Colon (tissue), 2 donors: ENCODE results near the gene DEGS2.
"Not testable (repeated sequence)": the region's sequence is repeated elsewhere in the genome, so short reads cannot be mapped to it uniquely, and the experiment has no call there.

Source experiments
- FAIRE-seq: peaks from 2 replicates; lab custom pipeline; 2012; peaks lifted over from hg19 to GRCh38; lab: Jason Lieb, UNC
- donor health status: control.
- donor health status: control.

Gene DEGS2

GRCh38 chr14:100178691-100179090, 19.2 kb upstream of the DEGS2 start:
- FAIRE-seq, result no peak

GRCh38 chr14:100176811-100177327, 17.4 kb upstream of the DEGS2 start:
- FAIRE-seq, result no peak

DNA sequence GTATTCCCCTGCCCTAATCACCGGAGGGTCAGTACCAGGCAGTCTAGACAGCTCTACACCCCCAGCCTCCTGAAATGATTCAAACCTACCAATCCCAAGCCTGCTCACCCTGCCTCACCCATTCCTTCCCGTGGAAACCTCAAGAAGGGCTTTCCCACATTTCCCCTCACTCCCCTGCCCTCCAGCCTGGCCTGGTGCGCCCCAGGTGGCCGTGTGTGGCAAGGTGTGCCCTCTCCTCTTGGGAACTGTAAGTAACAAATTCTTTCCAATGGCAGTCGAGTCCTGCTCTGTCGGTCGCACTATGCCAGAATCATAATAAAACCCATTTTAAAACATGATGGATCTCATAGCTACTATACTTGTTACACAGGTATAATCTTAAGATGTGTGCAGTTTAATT, 13.9 kb upstream of the DEGS2 start:
- FAIRE-seq, result no peak

- no peak for FAIRE-seq
These were observed 13.4 kb upstream of the DEGS2 start for GRCh38 chr14:100172811-100173210.

- no peak for FAIRE-seq
These were observed 11.4 kb upstream of the DEGS2 start for GRCh38 chr14:100170880-100171279.

DNA sequence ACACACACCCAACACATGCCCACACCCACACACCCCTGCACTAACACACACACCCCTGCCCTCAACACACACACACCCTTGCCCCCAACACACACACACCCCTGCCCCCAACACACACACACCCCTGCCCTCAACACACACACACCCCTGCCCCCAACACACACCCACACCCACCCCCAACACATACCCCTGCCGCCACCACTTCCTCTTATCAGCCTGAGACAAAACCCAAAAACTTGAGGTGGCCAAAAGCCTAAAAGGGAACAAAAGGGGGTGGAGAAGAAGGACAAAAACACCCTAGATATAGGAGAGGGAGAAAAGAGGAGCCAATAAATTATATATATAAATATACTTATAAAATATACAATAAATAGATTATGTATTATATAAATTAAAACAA, 9.1 kb upstream of the DEGS2 start:
- no peak for FAIRE-seq

DNA sequence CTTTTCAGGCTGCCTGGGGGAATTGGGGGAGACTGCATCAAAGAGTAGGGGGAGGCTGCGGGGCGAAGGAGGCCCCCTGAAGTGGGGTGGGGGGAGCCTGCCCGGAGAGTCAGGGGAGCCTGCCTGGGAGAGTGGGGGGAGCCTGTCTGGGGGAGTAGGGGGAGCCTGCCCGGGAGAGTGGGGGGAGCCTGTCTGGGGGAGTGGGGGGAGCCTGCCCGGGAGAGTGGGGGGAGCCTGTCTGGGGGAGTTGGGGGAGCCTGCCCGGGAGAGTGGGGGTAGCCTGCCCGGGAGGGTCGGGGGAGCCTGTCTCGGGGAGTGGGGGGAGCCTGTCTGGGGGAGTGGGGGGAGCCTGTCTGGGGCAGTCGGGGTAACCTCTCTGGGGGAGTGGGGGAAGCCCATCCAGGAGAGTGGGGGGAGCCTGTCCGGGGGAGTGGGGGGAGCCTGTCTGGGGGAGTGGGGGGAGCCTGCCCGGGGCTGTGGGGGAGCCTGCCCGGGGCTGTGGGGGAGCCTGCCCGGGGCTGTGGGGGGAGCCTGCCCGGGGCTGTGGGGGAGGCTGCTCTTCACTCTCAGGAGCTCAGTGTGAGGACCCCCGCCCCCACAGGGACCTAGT, 6.5 kb upstream of the DEGS2 start:
- FAIRE-seq, result no peak

GRCh38 chr14:100165376-100165775, 5.9 kb upstream of the DEGS2 start:
- no peak for FAIRE-seq

- no peak for FAIRE-seq
These were observed 1.1 kb upstream of the DEGS2 start for GRCh38 chr14:100160534-100160916.

DNA sequence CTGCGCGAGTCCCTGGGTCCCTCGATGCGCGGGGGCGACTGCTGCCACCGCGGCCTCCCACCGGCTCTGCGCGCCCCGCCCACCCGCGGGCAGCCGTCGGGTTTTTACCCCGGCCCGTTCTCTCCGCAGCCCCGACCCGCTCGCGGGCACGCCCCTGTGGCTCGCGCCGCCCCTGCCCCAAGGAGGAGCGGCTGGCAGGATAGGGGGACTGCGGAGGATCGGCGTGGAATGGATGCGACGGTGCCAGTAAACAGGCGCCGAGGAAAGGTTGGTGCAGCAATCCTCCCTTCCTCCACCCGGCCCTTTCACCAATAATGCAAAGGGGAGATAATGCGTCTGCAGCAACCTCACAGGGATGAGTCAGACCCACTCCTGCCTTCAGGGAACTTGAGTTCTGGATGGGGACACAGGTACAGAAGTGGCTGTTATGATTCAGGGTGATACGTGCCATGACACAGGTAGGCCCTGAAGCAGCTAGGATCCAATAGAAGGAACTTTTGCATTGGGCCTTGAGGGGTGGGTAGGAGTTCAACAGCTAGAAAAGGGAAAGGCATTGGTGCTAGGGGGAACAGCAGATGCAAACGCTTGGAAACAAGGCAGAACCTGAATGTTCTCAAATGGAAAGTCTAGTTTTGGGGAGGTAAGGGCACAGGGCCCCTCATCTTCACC, 554 bp upstream of the DEGS2 start:
- FAIRE-seq, result no peak

- FAIRE-seq, result no peak
These were observed 815 bp downstream of the DEGS2 start for GRCh38 chr14:100158566-100159093.

DNA sequence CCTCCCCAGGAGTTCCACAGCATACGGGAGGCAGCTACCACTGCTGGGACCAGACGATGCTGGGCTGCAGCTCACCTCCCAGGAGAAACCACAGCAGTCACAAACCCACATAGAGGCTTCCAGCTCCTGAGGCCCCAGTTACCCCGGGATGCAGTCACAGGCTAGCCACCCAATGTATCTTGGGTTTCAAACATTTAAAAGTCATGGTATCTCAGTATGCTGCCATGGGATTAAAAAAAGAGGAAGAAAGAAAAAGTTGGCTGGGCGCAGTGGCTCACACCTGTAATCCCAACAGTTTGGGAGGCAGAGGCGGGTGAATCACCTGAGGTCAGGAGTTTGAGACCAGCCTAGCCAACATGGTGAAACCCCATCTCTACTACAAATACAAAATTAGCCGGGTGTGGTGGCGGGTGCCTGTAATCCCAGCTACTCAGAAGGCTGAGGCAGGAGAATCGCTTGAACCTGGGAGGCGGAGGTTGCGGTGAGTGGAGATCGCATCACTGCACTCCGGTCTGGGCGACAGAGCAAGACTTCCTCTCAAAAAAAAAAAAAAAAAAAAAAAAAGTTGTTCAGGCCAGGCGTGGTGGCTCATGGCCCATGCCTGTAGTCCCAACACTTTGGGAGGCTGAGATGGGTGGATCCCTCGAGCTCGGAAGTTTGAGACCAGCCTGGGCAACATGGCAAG, 1.8 kb downstream of the DEGS2 start:
- not testable (repeated sequence) for FAIRE-seq

GRCh38 chr14:100156776-100157175, 2.7 kb downstream of the DEGS2 start:
- no peak for FAIRE-seq

DNA sequence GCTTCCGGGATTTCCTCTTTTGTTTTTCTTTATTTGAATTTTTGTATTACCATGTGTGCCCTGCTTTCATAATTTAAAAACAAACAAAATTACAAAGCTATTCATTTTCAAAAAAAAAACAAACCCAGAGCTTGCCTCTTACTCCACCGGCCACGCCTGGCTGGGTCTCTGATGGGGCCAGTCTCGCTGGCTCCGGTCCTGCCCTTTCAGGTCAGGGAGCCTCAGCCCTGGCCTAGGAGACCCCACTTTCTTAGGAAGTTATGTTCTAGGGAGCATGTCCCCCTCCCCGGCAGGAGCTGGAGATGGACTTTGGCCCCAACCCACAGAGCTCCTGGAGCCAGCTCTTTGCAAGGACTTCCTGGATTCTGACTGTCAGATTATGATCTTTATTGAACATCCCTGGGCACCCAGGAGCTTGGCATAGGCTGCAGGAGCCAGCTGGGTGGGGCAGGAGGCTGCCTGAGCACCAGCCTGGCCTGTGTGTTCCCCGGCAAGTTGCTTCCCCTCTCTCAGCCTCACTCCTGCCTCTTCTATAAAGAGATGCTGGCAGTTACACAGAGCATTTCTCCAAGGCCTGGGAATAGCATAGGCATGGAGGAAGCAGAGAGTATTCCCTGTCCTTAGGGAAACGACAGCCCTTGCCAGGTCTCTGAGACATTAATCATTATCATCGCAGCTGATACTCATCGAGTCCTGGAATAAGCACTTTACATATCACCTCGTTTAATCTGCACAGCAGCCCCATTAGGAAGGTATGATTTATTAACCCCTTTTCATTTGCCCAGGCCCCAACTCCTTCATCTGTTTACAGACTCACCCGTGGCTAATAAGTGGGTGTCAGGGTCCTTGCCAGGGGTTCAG, 3.5 kb downstream of the DEGS2 start:
- no peak for FAIRE-seq

DNA sequence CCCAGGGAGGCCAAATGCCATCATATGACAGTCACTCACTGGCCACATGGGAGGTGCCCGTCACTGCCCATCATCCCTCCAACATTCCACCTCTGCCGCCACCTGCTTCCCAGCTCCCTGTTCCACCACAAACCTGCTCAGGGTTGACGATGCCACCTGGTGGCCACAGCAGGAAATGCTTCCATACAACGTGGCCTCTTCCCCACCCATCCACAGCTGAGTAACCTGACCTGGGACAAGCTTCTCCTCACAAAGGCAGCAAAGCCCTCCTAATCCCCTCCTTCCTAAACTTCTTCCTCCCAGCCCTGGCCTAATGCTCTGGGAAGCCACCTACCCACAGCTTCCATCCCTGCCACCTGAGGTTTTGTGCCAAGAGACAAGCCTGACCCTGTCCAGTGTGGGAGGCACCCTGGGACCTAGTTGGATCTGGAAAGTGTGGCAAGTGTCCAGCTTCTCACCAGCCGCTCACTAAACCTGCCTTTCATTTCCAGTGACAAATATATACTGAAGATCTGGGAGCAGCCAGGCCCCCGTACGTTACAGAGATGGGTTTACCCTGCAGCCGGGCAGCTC, 4.3 kb downstream of the DEGS2 start:
- FAIRE-seq, result no peak

DNA sequence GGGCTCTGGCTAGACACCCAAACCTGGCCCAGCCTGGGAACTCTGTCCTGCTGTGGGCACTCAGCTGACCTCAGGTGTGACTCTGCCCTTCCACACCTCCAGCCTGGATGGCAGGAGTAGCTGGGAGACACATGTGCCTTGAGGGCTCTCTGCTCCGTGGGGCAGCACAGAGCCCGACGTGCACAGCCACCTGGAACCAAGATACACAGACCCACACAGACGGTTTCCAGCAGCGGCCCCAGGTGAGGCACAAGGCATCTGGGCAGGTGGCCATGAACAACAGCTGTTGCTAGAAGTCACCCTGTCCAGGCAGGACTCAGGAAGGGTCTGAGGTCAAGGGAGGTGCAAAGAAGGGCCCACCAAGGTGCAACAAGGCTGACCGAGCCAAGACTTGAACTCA, 5.9 kb downstream of the DEGS2 start:
- FAIRE-seq, result no peak

GRCh38 chr14:100152091-100152490, 7.4 kb downstream of the DEGS2 start:
- FAIRE-seq, result no peak

- FAIRE-seq, result no peak
These were observed 8.4 kb downstream of the DEGS2 start for GRCh38 chr14:100150932-100151587.

GRCh38 chr14:100149851-100150611, 9.4 kb downstream of the DEGS2 start:
- no peak for FAIRE-seq
